Loucy (cell line): ENCODE data around the gene PFN4.

Experiments used
- H2AFZ ChIP-seq: fragments of 200-600 bp; sonication (generic); 2 replicates; pipeline ENCODE4 v1.6.0; 2016; ENCODE audit warnings: antibody characterized with exemption, mild to moderate bottlenecking, low read length, moderate library complexity
- H3F3A ChIP-seq: fragments of 200-600 bp; 2 replicates; pipeline ENCODE4 v1.6.0; 2016; ENCODE audit warnings: antibody characterized with exemption, low read depth, mild to moderate bottlenecking
- H3K27me3 ChIP-seq: fragments of 200-600 bp; sonication (generic); 2 replicates; pipeline ENCODE4 v1.6.1; 2014; ENCODE audit warnings: low read length, mild to moderate bottlenecking; ENCODE audit not compliant: insufficient read depth, poor library complexity, severe bottlenecking
- H3K36me3 ChIP-seq: fragments of 200-600 bp; sonication (generic); 2 replicates; pipeline ENCODE4 v1.6.1; 2016; ENCODE audit warnings: low read length; ENCODE audit not compliant: insufficient read depth
- H3K4me1 ChIP-seq: fragments of 200-600 bp; sonication (generic); 2 replicates; pipeline ENCODE4 v1.5.1; 2014; ENCODE audit warnings: low read length, mild to moderate bottlenecking; ENCODE audit not compliant: insufficient read depth, poor library complexity, severe bottlenecking
- H3K4me2 ChIP-seq: fragments of 200-600 bp; sonication (generic); 2 replicates; pipeline ENCODE4 v1.6.0; 2014; ENCODE audit warnings: antibody characterized with exemption, low read length, low read depth, mild to moderate bottlenecking; ENCODE audit not compliant: poor library complexity, severe bottlenecking
- H3K4me3 ChIP-seq: fragments of 200-600 bp; sonication (generic); 2 replicates; pipeline ENCODE4 v1.5.1; 2014; ENCODE audit warnings: low read length, mild to moderate bottlenecking, mixed read lengths; ENCODE audit not compliant: poor library complexity, severe bottlenecking
- H3K79me2 ChIP-seq: fragments of 200-600 bp; sonication (generic); 2 replicates; pipeline ENCODE4 v1.6.1; 2014; ENCODE audit warnings: low read length; ENCODE audit not compliant: insufficient read depth
- H3K9ac ChIP-seq: fragments of 200-600 bp; sonication (generic); 2 replicates; pipeline ENCODE4 v1.6.0; 2014; ENCODE audit warnings: mild to moderate bottlenecking, low read depth, low read length, moderate library complexity; ENCODE audit not compliant: poor library complexity, severe bottlenecking
- H3K9me2 ChIP-seq: fragments of 200-600 bp; sonication (generic); replicated peaks from 2 replicates; pipeline ENCODE4 v1.6.1; 2016; ENCODE audit warnings: low read depth, low read length, mixed read lengths
- H3K9me3 ChIP-seq: fragments of 200-600 bp; sonication (generic); 2 replicates; pipeline ENCODE4 v1.6.1; 2014; ENCODE audit warnings: mild to moderate bottlenecking, antibody characterized with exemption, low read length, low read depth; ENCODE audit not compliant: insufficient read depth
- H4K20me1 ChIP-seq: fragments of 200-600 bp; sonication (generic); 2 replicates; pipeline ENCODE4 v1.6.0; 2014; ENCODE audit warnings: antibody characterized with exemption, low read length, mild to moderate bottlenecking; ENCODE audit not compliant: insufficient read depth, poor library complexity, severe bottlenecking
- CTCF ChIP-seq: fragments of 200-600 bp; sonication (generic); conservative IDR thresholded peaks from 2 replicates; pipeline ENCODE4 v1.5.1; 2014; ENCODE audit warnings: mild to moderate bottlenecking, antibody characterized with exemption, low read length
- EZH2phosphoT487 ChIP-seq: fragments of 200-600 bp; IDR thresholded peaks from 2 replicates; pipeline ENCODE4 v1.6.1; 2018; ENCODE audit warnings: antibody characterized with exemption, mild to moderate bottlenecking, moderate library complexity, borderline replicate concordance

The PFN4 gene

DNA sequence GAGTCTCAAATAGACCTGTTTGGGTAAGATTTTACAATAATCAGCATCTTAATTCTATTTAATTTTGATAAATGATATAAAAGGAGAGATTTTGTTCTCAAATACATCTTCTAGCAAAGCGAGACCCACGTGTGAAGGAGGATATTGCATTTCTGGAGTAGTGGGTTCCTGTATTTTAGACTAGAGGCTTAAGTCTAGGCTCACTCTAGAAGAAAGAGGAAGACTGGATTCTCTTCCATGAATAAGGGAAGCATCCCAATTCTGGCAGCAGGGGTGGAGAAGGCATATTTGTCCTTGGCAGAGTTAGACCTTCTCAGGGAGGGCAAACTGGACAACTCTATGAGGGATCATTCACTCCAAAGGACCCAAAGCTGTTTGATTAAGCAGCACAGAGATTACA lies 40.5 kb upstream of the PFN4 start:
- no peaks in the 10 kb centered on the region for H3K27me3 ChIP-seq
- no peaks in the 10 kb centered on the region for H3K9me3 ChIP-seq
- TF ChIP-seq EZH2phosphoT487: no peak
- no peak for TF ChIP-seq CTCF
- no peaks in the 10 kb centered on the region for H3K36me3 ChIP-seq
- H3K4me2 ChIP-seq: no peak overlapping the region
- no peaks in the 10 kb centered on the region for H3K4me1 ChIP-seq
- no peak overlapping the region for H3K9ac ChIP-seq
- H3K79me2 ChIP-seq: no peaks in the 10 kb centered on the region
- H3F3A ChIP-seq: no peaks in the 10 kb centered on the region
- peak overlapping the region; percentile 24 for H2AFZ ChIP-seq
- H4K20me1 ChIP-seq: no peaks in the 10 kb centered on the region
- no peaks in the 10 kb centered on the region for H3K9me2 ChIP-seq
- H3K4me3 ChIP-seq: no peak overlapping the region

DNA sequence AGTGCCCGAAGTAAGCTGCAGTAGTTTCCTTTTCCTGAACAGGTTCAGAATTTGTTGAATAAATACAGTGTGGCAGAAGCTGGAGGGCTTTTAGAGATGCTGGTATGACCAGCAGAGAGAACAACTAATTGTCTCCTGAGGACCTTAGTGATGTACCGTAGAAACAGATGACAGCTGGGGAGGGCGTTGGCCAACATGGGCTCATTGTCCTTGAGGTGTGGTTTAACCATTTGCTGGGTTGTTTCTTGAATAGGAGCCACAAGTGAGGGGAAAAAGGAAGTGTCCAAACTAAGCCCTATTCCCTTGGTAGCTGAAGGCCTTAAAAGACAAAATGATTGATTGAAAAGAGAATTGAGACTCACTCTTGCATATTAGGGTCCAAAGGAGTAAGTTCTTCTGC lies 40.1 kb upstream of the PFN4 start:
- Histone ChIP-seq H3K4me3 (no peak overlapping the region), H3K79me2 (no peaks in the 10 kb centered on the region), H3F3A (no peaks in the 10 kb centered on the region), H3K36me3 (no peaks in the 10 kb centered on the region), H2AFZ (no peak overlapping the region; the same call in 1 of the 2 replicates), H3K4me2 (no peak overlapping the region), H4K20me1 (no peaks in the 10 kb centered on the region), H3K4me1 (no peaks in the 10 kb centered on the region), H3K9me3 (no peaks in the 10 kb centered on the region), H3K9ac (no peak overlapping the region), H3K27me3 (no peaks in the 10 kb centered on the region), H3K9me2 (no peaks in the 10 kb centered on the region)
- TF ChIP-seq CTCF (no peak), EZH2phosphoT487 (no peak)

DNA sequence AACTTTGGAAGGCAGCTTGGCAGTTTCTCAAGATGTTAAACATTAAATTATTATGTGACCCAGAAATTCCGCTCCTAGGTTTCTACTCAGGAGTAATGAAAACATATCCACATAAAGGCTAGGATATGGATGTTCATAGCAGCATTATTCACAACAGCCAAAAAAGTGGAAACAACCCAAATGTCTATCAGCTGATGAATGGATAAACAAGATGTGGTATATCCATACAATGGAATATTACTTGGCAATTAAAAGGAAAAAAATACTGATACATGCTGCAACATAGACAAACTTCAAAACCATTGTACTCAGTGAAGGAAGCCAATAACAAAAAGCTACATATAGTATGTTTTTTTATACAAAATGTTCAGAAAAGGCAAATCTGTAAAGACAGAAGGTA lies 39.4 kb upstream of the PFN4 start:
- TF ChIP-seq EZH2phosphoT487 (no peak), CTCF (no peak)
- no peaks in the 10 kb centered on the region for H3F3A ChIP-seq
- no peaks in the 10 kb centered on the region for H3K9me3 ChIP-seq
- no peaks in the 10 kb centered on the region for H3K36me3 ChIP-seq
- H3K4me3 ChIP-seq: no peak overlapping the region
- no peaks in the 10 kb centered on the region for H3K4me1 ChIP-seq
- H3K9ac ChIP-seq: no peak overlapping the region
- H3K4me2 ChIP-seq: no peak overlapping the region
- H4K20me1 ChIP-seq: no peaks in the 10 kb centered on the region
- H3K79me2 ChIP-seq: no peaks in the 10 kb centered on the region
- H3K9me2 ChIP-seq: no peaks in the 10 kb centered on the region
- no peak overlapping the region for H2AFZ ChIP-seq
- H3K27me3 ChIP-seq: no peaks in the 10 kb centered on the region
